Karpas-422 (cell line): ENCODE measurements around the gene TCP11L1. TPM values are rescaled to one million over a fixed set of nuclear protein-coding genes. Genes with fewer than 3 reads are reported as not detected.

Source experiments
- DNase-seq: peaks from one replicate; pipeline ENCODE4 v3.0.0-alpha.2; 2015
- H2AFZ ChIP-seq: fragments of 200-600 bp; sonication (generic); 2 replicates; pipeline ENCODE4 v1.6.1; 2014; ENCODE audit warnings: antibody characterized with exemption, low read length, mixed read lengths
- H3K27ac ChIP-seq: fragments of 200-600 bp; sonication (generic); 2 replicates; pipeline ENCODE4 v1.5.1; 2014; ENCODE audit warnings: mild to moderate bottlenecking, low read length, moderate library complexity
- H3K27me3 ChIP-seq: fragments of 200-600 bp; sonication (generic); 2 replicates; pipeline ENCODE4 v1.6.1; 2014; ENCODE audit warnings: low read length, mixed read lengths
- H3K36me3 ChIP-seq: fragments of 200-600 bp; sonication (generic); 2 replicates; pipeline ENCODE4 v1.6.1; 2014; ENCODE audit warnings: low read length, mixed read lengths; ENCODE audit not compliant: insufficient read depth
- H3K4me1 ChIP-seq: fragments of 200-600 bp; sonication (generic); 2 replicates; pipeline ENCODE4 v1.6.1; 2014; ENCODE audit warnings: mild to moderate bottlenecking, low read length, mixed read lengths
- H3K4me2 ChIP-seq: fragments of 200-600 bp; sonication (generic); 2 replicates; pipeline ENCODE4 v1.6.1; 2014; ENCODE audit warnings: low read length, low read depth, mild to moderate bottlenecking; ENCODE audit not compliant: poor library complexity, severe bottlenecking
- H3K4me3 ChIP-seq: fragments of 200-600 bp; sonication (generic); 2 replicates; pipeline ENCODE4 v1.5.1; 2014; ENCODE audit warnings: mild to moderate bottlenecking, antibody characterized with exemption, low read length, mixed read lengths
- H3K79me2 ChIP-seq: fragments of 200-600 bp; sonication (generic); 2 replicates; pipeline ENCODE4 v1.6.1; 2014; ENCODE audit warnings: mild to moderate bottlenecking, low read length, mixed read lengths
- H3K9ac ChIP-seq: fragments of 200-600 bp; sonication (generic); 2 replicates; pipeline ENCODE4 v1.6.0; 2014; ENCODE audit warnings: low read length
- H3K9me2 ChIP-seq: fragments of 200-600 bp; sonication (generic), shearing (Covaris generic); replicated peaks from 2 replicates; pipeline ENCODE4 v1.6.0; 2014; ENCODE audit warnings: mild to moderate bottlenecking, low read length, moderate library complexity; ENCODE audit not compliant: insufficient read depth
- H3K9me3 ChIP-seq: fragments of 300-700, 200-600 bp; sonication (generic); 2 replicates; pipeline ENCODE4 v1.6.1; 2014; ENCODE audit warnings: low read length, mixed read lengths
- H4K20me1 ChIP-seq: fragments of 200-600 bp; sonication (generic); 2 replicates; pipeline ENCODE4 v1.6.1; 2014; ENCODE audit warnings: mild to moderate bottlenecking, antibody characterized with exemption, low read length, low read depth; ENCODE audit not compliant: insufficient read depth
- total RNA-seq: library from RNA; depleted of rRNA; stranded (reverse); fragments of >200 nt; shearing (Covaris generic); gene quantifications from 2 replicates; pipeline ENCODE4 v1.2.3, GENCODE V29; 2014; ENCODE audit warnings: low replicate concordance

The TCP11L1 gene
- total RNA-seq, 1 experiment from 2014 or later: 20.9 TPM

GRCh38 chr11:33006010-33006409 lies 33.4 kb upstream of the TCP11L1 start:
- Histone ChIP-seq H2AFZ (no peak overlapping the region), H3K27me3 (no peaks in the 10 kb centered on the region), H4K20me1 (no peaks in the 10 kb centered on the region), H3K9me2 (no peaks in the 10 kb centered on the region), H3K4me1 (peaks cover 4% of the 10 kb centered on the region; the same call in 1 of the 2 replicates), H3K36me3 (no peaks in the 10 kb centered on the region), H3K9ac (no peak overlapping the region), H3K9me3 (no peaks in the 10 kb centered on the region), H3K4me2 (no peak overlapping the region), H3K79me2 (no peaks in the 10 kb centered on the region), H3K27ac (no peak overlapping the region), H3K4me3 (no peak overlapping the region)
- DNase-seq: no peak

- no peak for DNase-seq
- Histone ChIP-seq H3K4me1 (no peaks in the 10 kb centered on the region), H3K9me2 (no peaks in the 10 kb centered on the region), H3K4me3 (no peak overlapping the region), H3K36me3 (no peaks in the 10 kb centered on the region), H3K27me3 (no peaks in the 10 kb centered on the region), H2AFZ (no peak overlapping the region), H3K4me2 (no peak overlapping the region), H3K9ac (no peak overlapping the region), H3K9me3 (no peaks in the 10 kb centered on the region), H3K79me2 (no peaks in the 10 kb centered on the region), H3K27ac (no peak overlapping the region), H4K20me1 (no peaks in the 10 kb centered on the region)
Measured at GRCh38 chr11:33013755-33014154, 25.6 kb upstream of the TCP11L1 start.

- Histone ChIP-seq H3K27ac (no peak within 1 kb of the TSS), H3K4me3 (no peak within 1 kb of the TSS), H3K36me3 (no peaks in the 10 kb centered on the region), H3K9me2 (no peaks in the 10 kb centered on the region), H3K4me2 (no peak within 1 kb of the TSS), H3K27me3 (no peaks in the 10 kb centered on the region), H3K9ac (no peak within 1 kb of the TSS), H3K79me2 (no peaks in the 10 kb centered on the region), H4K20me1 (no peaks in the 10 kb centered on the region), H2AFZ (no peak within 1 kb of the TSS), H3K9me3 (no peaks in the 10 kb centered on the region), H3K4me1 (peaks cover 5% of the 10 kb centered on the region; the same call in 1 of the 2 replicates)
- DNase-seq: no peak
Measured at GRCh38 chr11:33015621-33016551, 23.5 kb upstream of the TCP11L1 start, which contains the start of gene DEPDC7. DEPDC7 (plus strand) TSS chr11:33015878; CDS start chr11:33015956, 78 bp downstream.

GRCh38 chr11:33016654-33017053 lies 22.7 kb upstream of the TCP11L1 start:
- Histone ChIP-seq H4K20me1 (no peaks in the 10 kb centered on the region), H3K4me2 (no peak overlapping the region), H3K9me2 (no peaks in the 10 kb centered on the region), H3K4me1 (peaks cover 5% of the 10 kb centered on the region; the same call in 1 of the 2 replicates), H3K9me3 (no peaks in the 10 kb centered on the region), H3K9ac (no peak overlapping the region), H2AFZ (no peak overlapping the region), H3K4me3 (no peak overlapping the region), H3K27ac (no peak overlapping the region), H3K79me2 (no peaks in the 10 kb centered on the region), H3K36me3 (no peaks in the 10 kb centered on the region), H3K27me3 (no peaks in the 10 kb centered on the region)
- no peak for DNase-seq

- H3K4me2 ChIP-seq: no peak overlapping the region
- H3K9me2 ChIP-seq: no peaks in the 10 kb centered on the region
- no peak for DNase-seq
- no peaks in the 10 kb centered on the region for H3K36me3 ChIP-seq
- no peak overlapping the region for H3K4me3 ChIP-seq
- no peak overlapping the region for H2AFZ ChIP-seq
- no peaks in the 10 kb centered on the region for H3K27me3 ChIP-seq
- H3K9me3 ChIP-seq: no peaks in the 10 kb centered on the region
- H3K27ac ChIP-seq: no peak overlapping the region
- H3K9ac ChIP-seq: no peak overlapping the region
- H4K20me1 ChIP-seq: no peaks in the 10 kb centered on the region
- no peaks in the 10 kb centered on the region for H3K79me2 ChIP-seq
- peaks cover 5% of the 10 kb centered on the region; the same call in 1 of the 2 replicates for H3K4me1 ChIP-seq
Measured at GRCh38 chr11:33017478-33017877, 21.9 kb upstream of the TCP11L1 start.

GRCh38 chr11:33017965-33018364 lies 21.4 kb upstream of the TCP11L1 start:
- H4K20me1 ChIP-seq: no peaks in the 10 kb centered on the region
- no peaks in the 10 kb centered on the region for H3K27me3 ChIP-seq
- no peaks in the 10 kb centered on the region for H3K9me2 ChIP-seq
- H3K4me3 ChIP-seq: no peak overlapping the region
- no peak overlapping the region for H3K4me2 ChIP-seq
- DNase-seq: no peak
- H3K9ac ChIP-seq: no peak overlapping the region
- H3K27ac ChIP-seq: no peak overlapping the region
- H3K4me1 ChIP-seq: peaks cover 5% of the 10 kb centered on the region; the same call in 1 of the 2 replicates
- no peaks in the 10 kb centered on the region for H3K36me3 ChIP-seq
- no peaks in the 10 kb centered on the region for H3K79me2 ChIP-seq
- H3K9me3 ChIP-seq: no peaks in the 10 kb centered on the region
- no peak overlapping the region for H2AFZ ChIP-seq

GRCh38 chr11:33018840-33019239 lies 20.5 kb upstream of the TCP11L1 start:
- H2AFZ ChIP-seq: no peak overlapping the region
- H3K9me2 ChIP-seq: no peaks in the 10 kb centered on the region
- H3K27ac ChIP-seq: no peak overlapping the region
- no peak for DNase-seq
- no peaks in the 10 kb centered on the region for H3K9me3 ChIP-seq
- H3K4me2 ChIP-seq: no peak overlapping the region
- no peaks in the 10 kb centered on the region for H3K36me3 ChIP-seq
- no peaks in the 10 kb centered on the region for H3K79me2 ChIP-seq
- H4K20me1 ChIP-seq: no peaks in the 10 kb centered on the region
- H3K27me3 ChIP-seq: no peaks in the 10 kb centered on the region
- H3K9ac ChIP-seq: no peak overlapping the region
- peaks cover 5% of the 10 kb centered on the region; the same call in 1 of the 2 replicates for H3K4me1 ChIP-seq
- no peak overlapping the region for H3K4me3 ChIP-seq

- Histone ChIP-seq H3K79me2 (no peaks in the 10 kb centered on the region), H3K4me3 (no peak overlapping the region), H2AFZ (no peak overlapping the region), H3K9me3 (no peaks in the 10 kb centered on the region), H3K4me1 (peaks cover 10% of the 10 kb centered on the region), H3K36me3 (no peaks in the 10 kb centered on the region), H4K20me1 (no peaks in the 10 kb centered on the region), H3K4me2 (no peak overlapping the region), H3K9me2 (no peaks in the 10 kb centered on the region), H3K27me3 (no peaks in the 10 kb centered on the region), H3K9ac (no peak overlapping the region), H3K27ac (no peak overlapping the region)
- no peak for DNase-seq
Measured at GRCh38 chr11:33021501-33021900, 17.9 kb upstream of the TCP11L1 start.
